H1 (cell line): ENCODE measurements around the gene STK16. TPM values are rescaled to one million over a fixed set of nuclear protein-coding genes. Genes with fewer than 3 reads are reported as not detected.

Experiments used
- SUZ12 ChIP-seq: fragments of 200-600 bp; sonication (generic); IDR thresholded peaks from 2 replicates; pipeline ENCODE4 v1.6.1; 2012; ENCODE audit warnings: mild to moderate bottlenecking, inconsistent platforms, low read length, moderate library complexity, mixed read lengths
- TEAD4 ChIP-seq: IDR thresholded peaks from 2 replicates; pipeline ENCODE4 v1.6.1; 2012; ENCODE audit warnings: low read depth, low read length, inconsistent platforms, mixed read lengths
- polyA plus RNA-seq, 7 experiments: library from polyadenylated mRNA; depleted of rRNA in 3 of 7; stranded (reverse) in 5 of 7; unstranded in 2 of 7; fragments of >200 nt in 5 of 7; fragments of 200-250 nt in 2 of 7; gene quantifications; 1 replicate in 5 of 7; 2 replicates in 1 of 7; 4 replicates in 1 of 7; pipeline versions ENCODE4 v1.2.1 to v1.2.3, GENCODE V29; 2011 to 2013; ENCODE audit warnings: missing spikeins in 2 of 7, mixed read lengths in 2 of 7
- total RNA-seq: library from RNA; stranded (reverse); fragmentation: NEBNext Ultra II Directional; extraction: Animal tissue kit (Norgen Biotek cat#: 25700); gene quantifications from 2 replicates; pipeline ENCODE4 v1.2.1, GENCODE V29; 2021

STK16 gene
- total and polyA plus RNA-seq, 2 of the 8 experiments (the other 6 are each of a cell fraction or from before 2014, with no cell fraction given) = 21.3 to 51.4 TPM

DNA sequence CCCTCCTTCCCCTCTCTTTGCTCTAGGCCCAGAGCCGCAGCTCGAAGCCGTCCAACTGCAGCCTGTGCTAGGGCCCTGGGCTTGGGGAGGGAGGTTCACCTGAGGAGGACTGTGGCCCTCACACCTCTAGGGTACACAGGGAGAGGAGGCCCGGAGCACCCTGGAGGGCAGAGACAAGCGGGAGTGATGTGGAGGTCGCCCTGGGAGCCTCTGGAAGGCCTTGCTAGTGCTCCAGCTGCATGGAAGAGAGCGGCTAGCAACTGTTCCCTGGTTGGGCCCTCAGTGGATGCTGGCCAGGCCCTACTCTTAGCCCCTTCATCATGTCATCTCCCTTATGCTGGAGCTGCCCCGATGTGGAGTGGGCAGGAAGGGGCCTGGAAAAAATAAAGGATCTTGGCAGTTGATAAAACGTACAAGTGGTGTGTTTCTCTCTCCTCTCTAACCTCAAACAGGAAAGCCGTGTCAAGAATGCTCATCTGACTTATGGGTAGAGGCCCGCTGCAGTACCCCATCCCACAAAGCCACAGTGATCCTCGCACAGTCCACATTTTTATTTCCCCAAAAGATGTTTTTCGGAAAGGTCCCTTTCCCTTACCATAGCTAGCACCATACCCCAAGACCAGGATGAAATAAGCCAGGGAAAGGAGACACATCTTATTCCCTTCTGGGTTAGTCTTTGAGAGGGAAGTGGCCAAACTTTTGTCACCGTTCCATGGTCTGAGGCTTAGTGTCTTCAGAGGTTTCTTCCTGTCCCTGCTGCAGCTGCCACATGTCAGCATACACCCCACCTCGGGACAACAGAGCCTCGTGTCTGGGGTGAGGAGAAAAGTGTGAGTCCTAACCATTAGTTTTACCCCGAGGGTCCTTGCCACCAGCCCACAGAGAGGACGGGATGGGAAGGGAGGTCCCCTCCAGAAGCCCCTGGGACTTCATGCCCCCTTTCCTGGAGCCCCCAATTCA is 35.8 kb upstream of the STK16 start (continued):
- no peak for TF ChIP-seq SUZ12
- no peak for TF ChIP-seq TEAD4
